Activated CD4-positive, alpha-beta T cell treated with anti-CD3 and anti-CD28 coated beads, Interleukin-2, amount 50 U/mL, for 1 hour (primary cell): ENCODE measurements around the gene SESN1.

Experiments used
- DNase-seq: peaks from one replicate; pipeline ENCODE4 v3.0.0-alpha.2; 2020

The SESN1 gene

DNA sequence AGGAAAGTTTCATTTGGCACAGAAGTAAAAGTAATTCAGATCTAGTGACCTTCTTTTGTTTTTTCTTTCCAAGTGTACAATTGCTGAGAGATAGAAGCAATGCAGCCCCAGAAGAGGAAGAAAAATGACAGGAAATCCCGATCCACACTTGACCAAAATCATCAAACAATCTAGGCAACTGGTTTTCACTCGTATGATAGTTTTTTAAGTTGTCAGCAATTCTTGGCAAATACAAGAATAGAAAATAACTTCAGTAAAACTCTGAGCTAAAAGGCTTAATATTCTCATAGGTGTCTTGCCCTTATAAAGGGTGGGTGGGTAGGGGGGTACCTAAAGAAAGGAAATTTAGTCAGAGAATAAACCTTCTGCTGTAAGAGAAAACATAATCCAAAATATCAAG is 36.0 kb downstream of the SESN1 start:
- DNase-seq, result no peak

GRCh38 chr6:109056661-109057060 is 38.0 kb downstream of the SESN1 start:
- DNase-seq, result no peak

- DNase-seq, result no peak
Observed at GRCh38 chr6:109055771-109056235, 38.8 kb downstream of the SESN1 start.

DNA sequence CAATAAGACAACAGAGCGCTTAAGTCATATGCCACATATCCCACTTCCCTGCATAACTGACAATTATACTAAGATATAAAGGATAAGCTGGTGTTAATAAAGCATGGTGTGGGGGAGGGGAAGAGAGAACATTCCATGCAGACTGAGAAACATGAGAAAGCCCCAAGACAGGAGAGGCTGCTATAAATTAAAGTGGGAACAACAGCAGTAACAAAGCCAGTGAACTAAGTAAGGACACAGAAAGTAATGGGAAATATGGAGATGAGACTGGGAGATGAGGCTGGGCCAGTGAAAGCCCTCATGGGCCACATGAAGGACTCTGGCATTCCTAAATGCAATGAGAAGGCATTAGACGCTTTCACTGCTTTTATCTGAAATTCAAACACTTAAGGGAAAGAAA is 41.3 kb downstream of the SESN1 start:
- DNase-seq, result no peak

DNA sequence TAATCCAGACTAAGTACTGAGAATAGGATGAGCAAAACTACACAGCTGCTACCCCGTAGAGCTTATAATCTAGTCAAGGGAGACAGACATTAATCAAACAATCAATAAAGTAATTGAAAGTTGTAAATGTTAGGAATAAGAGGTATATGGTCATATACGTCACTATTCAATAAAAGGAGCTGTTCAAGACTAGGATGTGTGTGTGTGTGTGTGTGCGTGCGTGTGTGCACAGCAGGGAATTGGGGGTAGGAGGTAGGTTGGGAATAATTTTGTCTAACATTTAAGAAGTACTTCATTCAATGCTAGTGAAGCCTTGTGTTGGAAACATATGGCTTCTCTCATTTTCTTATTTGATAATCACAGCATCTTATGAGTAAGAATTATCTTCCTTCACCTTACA is 41.8 kb downstream of the SESN1 start:
- DNase-seq, result no peak

DNA sequence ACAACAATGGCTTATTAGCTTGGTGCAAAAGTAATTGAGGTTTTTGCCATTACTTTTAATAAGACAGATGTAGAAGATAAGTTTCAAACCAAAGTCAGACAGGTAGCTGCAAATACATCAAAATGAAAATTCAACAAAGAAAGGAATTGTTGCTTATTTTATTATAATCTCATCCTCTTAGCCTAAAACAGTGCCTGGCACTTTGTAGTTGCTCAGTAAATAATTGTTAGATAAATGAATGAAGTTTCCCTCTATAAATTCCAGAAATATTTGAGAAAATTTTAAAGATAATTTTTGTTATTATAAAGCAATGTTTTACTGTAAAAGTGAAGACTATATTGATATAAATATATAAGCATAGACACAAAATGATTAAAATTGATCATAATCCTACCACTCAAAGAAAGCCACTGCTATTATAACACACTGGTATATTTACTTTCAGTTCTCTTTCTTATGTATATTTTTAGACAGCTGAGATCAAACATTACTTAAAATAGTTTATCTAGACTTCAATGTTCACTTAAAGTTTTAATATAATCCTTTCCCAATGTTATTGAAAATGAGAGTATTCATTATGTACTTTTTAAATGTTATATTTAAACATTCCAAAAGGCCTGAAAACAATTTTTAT is 42.5 kb downstream of the SESN1 start:
- no peak for DNase-seq

DNA sequence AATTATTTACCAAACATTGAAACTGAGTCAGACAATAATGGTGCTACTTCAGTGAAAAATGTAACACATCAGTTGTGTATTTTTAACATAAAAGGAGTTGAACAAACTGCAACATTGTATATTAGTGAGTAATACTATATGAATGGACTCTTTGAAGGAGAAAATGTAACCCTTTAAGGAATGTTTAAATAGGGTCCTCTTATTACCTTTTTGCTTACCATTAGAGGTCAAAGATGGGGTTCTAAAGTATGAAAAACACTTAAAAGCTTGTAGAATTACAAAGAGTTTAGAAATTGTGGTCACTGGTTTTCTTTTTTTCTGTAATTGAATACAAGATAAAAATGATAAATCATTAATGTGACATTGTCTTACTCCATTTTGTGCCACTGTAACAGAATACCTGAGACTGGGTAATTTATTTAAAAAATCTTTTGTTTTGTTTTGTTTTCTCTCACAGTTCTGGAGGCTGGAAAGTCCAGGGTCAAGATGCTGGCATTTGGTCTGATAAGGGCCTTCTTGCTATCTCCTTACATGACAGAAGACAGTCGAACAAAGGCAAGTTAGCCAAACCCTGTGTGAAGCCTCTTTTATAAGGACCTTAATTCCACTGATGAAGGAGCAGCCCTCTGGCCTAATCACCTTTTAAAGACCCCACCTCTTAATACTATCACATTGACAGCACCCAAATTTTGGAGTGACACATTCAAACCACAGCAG is 43.2 kb downstream of the SESN1 start:
- no peak for DNase-seq

GRCh38 chr6:109050447-109051102 is 44.1 kb downstream of the SESN1 start:
- DNase-seq, result no peak

- DNase-seq, result no peak
Observed at GRCh38 chr6:109050012-109050411, 44.6 kb downstream of the SESN1 start.

DNA sequence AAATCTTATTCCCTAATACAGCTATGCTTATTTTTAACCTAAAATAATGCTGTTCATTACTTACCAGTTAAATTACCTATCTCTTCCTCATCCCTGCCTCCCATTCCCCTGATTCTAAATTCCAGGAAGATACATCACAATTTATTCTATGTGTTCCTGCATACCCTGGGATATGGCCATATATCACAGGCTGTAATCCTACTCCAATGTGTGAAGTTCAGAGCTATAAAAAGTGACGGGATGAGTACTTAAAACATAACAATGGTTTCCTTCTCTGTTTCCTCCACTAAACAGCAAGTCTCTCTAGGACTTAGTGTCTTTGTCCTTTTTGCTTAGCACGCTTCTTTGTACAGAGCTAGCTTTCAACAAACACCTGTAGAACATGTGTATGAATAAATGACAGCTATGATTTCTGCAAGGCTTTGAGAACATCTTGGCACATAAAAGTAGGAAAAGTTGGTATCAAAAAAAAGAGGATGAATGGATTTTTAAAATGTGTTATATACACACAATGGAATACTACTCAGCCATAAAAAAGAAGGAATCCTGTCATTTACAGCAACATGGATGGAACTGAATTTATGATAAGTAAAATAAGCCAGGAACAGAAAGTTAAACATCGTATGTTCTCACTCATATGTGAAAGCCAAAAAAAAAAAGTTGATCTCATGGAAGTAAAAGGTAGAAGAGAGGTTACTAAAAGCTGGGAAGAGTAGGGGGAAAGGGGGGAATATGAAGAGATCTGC is 45.8 kb downstream of the SESN1 start:
- DNase-seq, result no peak

DNA sequence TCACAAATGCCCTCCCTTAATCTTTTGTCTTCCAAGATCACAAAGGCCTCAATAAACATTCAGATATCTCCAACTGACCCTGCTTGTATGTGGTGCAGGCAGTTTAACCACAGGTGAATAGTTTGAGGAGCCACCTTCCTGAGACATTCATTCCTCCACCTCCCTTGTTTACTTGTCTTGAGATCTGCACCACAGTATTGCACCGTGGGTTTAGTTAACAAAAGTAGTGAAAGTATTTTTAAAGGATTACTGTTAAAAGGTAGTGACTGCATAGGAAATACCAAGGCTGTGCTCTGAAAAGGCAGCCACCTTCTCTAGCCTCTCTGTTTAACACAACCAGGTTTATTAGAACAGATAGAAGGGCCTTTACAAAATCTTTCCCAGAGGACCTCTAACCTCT is 46.5 kb downstream of the SESN1 start:
- no peak for DNase-seq

- DNase-seq, result no peak
Observed at GRCh38 chr6:109045493-109045892, 49.2 kb downstream of the SESN1 start.

- DNase-seq, result no peak
Observed at GRCh38 chr6:109039795-109040194, 54.9 kb downstream of the SESN1 start.

- DNase-seq, result no peak
Observed at GRCh38 chr6:109038837-109039398, 55.7 kb downstream of the SESN1 start.

DNA sequence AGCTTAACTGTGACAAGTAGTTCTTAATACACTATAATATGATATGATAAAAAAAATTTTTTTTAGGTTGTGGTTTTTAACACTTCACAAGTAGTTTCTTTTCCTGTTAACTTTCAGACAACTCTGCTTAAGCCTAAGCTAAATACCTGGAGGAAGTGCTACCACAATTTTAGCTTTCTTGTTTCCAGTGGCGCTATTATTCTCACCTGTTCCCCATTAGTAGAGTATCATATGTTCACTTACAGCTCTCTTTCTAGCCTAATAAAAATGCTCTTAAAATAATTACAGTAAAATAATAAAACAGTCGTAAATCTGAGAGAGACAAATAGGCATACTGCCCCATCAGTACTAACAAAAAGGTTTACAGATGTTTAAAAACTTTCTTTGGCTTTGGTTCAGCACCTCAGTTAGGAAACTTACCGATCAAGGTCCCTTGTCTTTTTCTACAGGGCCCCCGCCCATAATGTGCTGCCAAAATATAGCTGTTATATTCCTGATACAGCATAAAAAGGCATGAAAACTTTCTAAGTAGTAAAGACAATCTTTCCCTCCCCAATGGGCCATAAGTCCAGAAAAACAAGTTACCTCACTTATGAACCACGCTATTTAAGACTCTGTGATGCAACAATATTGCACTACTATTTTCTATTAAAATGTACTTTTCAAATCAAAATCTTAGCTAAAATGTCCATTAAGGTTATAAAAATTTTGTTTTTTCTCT is 57.9 kb downstream of the SESN1 start:
- DNase-seq, result no peak

GRCh38 chr6:109034526-109034925 is 60.1 kb downstream of the SESN1 start:
- DNase-seq, result no peak

DNA sequence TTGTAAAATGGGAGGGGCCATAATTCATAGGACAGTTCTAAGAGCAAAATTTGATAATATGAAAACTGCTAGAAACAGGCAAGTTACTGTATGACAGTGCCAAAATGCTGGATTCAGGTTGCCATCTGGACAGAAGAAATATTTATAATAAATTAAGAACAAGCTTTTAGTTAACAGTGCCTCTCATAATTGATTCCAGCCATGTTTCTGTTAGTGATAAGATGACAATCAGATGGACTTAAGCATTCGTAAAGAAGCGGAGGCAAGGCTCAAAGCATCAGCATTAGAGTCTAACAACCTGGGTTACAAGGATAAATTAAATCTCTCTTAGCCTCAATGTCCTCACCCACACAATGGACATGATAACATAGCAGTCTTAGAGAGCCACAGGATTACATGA is 61.0 kb downstream of the SESN1 start:
- no peak for DNase-seq

DNA sequence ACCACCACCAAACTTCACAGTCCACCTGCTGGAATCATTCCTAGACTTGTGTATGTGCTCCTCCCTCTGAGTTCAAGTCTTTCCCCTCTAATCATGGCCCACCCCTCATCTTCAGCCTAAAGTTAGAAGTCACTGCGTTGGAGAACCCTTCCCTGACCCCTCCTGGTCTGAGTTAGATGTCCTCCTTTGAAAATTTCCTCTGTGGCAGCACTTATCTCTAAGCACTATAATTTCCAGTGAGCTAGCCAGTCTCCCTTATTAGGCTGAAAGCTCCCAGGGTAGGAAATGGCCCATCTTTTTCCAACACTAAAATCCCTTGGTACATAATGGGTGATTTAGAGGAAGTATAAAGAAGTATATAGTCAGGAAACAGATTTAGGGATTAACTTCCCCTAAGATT is 63.2 kb downstream of the SESN1 start:
- no peak for DNase-seq

DNA sequence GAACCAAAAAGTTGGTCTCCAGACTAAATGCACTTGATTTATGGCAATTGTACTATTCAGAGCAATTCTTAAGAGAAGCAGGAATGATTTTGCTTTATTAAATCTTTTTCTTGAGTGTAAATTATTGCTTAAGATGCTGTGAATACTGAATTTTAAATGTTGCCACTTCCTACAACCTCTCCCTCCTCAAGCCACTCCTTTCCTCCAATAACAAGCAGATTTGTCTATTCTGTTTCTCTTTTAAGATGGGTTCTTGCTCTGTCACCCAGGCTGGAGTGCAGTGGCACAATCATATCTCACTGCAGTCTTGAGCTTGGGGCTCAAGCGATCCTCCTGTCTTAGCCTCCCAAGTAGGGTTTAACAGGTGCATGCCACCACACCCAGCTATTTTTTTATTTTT is 65.3 kb downstream of the SESN1 start:
- DNase-seq, result no peak

GRCh38 chr6:109028439-109028838 is 66.2 kb downstream of the SESN1 start:
- no peak for DNase-seq

DNA sequence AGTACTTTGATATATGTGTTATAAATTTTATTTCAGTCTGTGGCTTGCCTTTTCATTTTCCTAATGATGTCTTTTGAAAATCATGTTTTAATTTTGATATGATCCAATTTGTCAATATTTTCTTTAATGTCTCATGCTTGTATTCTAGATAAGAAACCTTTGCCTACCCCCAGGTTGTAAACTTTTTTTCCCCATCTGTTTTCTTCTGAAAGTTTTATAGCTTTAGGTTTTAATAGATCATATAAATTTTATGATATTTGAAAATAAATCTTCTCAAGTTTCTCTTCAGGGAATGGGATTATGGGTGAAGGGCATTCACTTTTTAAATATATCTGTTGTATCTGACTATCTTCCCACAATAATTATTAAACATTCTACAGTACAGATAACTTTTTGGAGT is 66.7 kb downstream of the SESN1 start:
- DNase-seq, result no peak

DNA sequence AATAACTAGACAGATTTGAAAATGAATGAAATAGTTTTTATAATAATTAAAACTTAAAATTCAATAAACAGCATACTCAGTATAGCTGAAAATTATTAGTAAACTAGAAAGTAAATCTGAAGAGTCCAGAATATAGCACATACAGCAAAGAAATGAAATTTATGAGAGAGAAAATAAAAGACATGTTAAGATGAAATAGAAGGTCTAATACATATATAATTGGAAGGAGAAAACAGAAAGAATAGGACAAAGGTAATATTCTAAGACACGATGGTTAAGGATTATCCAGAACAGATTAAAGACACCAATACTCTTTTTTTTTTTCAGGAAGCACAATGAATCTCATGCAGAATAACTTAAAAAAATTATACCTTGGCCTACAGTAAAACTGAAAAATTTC is 69.0 kb downstream of the SESN1 start:
- no peak for DNase-seq

- DNase-seq, result no peak
Observed at GRCh38 chr6:109024784-109025183, 69.9 kb downstream of the SESN1 start.
